Brain microvascular endothelial cell (primary cell): ENCODE measurements around the gene PLA2G2F.

Source experiments
- DNase-seq: peaks from one replicate; pipeline ENCODE4 v3.0.0-alpha.2; 2020
- H3K27ac ChIP-seq: fragments of 250-450 bp; sonication (Bioruptor Pico); 2 replicates; pipeline ENCODE4 v1.5.1; 2020; ENCODE audit warnings: mild to moderate bottlenecking, moderate library complexity
- H3K27me3 ChIP-seq: fragments of 250-450 bp; sonication (Bioruptor Pico); replicated peaks from 2 replicates; pipeline ENCODE4 v1.5.1; 2020; ENCODE audit warnings: mild to moderate bottlenecking
- H3K36me3 ChIP-seq: fragments of 250-450 bp; sonication (Bioruptor Pico); replicated peaks from 2 replicates; pipeline ENCODE4 v1.5.1; 2020; ENCODE audit warnings: mild to moderate bottlenecking
- H3K4me3 ChIP-seq: 2 replicates; pipeline ENCODE4 v1.5.1; 2011; ENCODE audit warnings: low read depth, mild to moderate bottlenecking, control low read depth, low read length, moderate library complexity
- CTCF ChIP-seq: IDR thresholded peaks from 2 replicates; pipeline ENCODE4 v1.5.1; 2011; ENCODE audit warnings: low read depth, mild to moderate bottlenecking, moderate library complexity, low read length, control low read depth, inconsistent platforms; ENCODE audit errors: missing control alignments
- in situ Hi-C: cut with HindIII; loops from 2 replicates; pipeline ENCODE4 v1.10.0; 2017; ENCODE audit warnings: low sequenced_read_pairs, low pct_ligation_motif_present

PLA2G2F gene

GRCh38 chr1:20102875-20103274, 36.2 kb upstream of the PLA2G2F start:
- no peak for TF ChIP-seq CTCF
- in situ Hi-C loops = no loop called here
- no peak for DNase-seq
- Histone ChIP-seq H3K4me3 (no peak overlapping the region), H3K27me3 (no peaks in the 10 kb centered on the region), H3K36me3 (no peaks in the 10 kb centered on the region), H3K27ac (no peak overlapping the region)

GRCh38 chr1:20105856-20106255, 33.3 kb upstream of the PLA2G2F start:
- Histone ChIP-seq H3K27ac (no peak overlapping the region), H3K36me3 (no peaks in the 10 kb centered on the region), H3K27me3 (no peaks in the 10 kb centered on the region), H3K4me3 (no peak overlapping the region)
- in situ Hi-C loops = no loop called here
- no peak for DNase-seq
- no peak for TF ChIP-seq CTCF

- no peak for TF ChIP-seq CTCF
- no peaks in the 10 kb centered on the region for H3K27me3 ChIP-seq
- no peak overlapping the region for H3K27ac ChIP-seq
- H3K4me3 ChIP-seq = no peak overlapping the region
- in situ Hi-C loops = no loop called here
- H3K36me3 ChIP-seq = no peaks in the 10 kb centered on the region
- DNase-seq = no peak
Observed at GRCh38 chr1:20107351-20107750, 31.8 kb upstream of the PLA2G2F start.

- Histone ChIP-seq H3K4me3 (no peak overlapping the region), H3K27me3 (no peaks in the 10 kb centered on the region), H3K36me3 (no peaks in the 10 kb centered on the region), H3K27ac (no peak overlapping the region)
- DNase-seq = peak; percentile 5
- no peak for TF ChIP-seq CTCF
- in situ Hi-C loops = no loop called here
Observed at GRCh38 chr1:20107796-20108195, 31.3 kb upstream of the PLA2G2F start.

GRCh38 chr1:20108366-20109123, 30.6 kb upstream of the PLA2G2F start:
- Histone ChIP-seq H3K36me3 (no peaks in the 10 kb centered on the region), H3K27ac (no peak overlapping the region), H3K27me3 (no peaks in the 10 kb centered on the region), H3K4me3 (no peak overlapping the region)
- no peak for DNase-seq
- in situ Hi-C loops = no loop called here
- no peak for TF ChIP-seq CTCF
